CD4-positive, alpha-beta T cell treated with Interleukin-1 beta for 1 hour (primary cell): ENCODE measurements around the gene LILRA6.
A peak's percentile ranks its signal among the peaks of the same experiment; 100 is the strongest.
"Not testable (repeated sequence)": the region's sequence is repeated elsewhere in the genome, so short reads cannot be mapped to it uniquely, and the experiment has no call there.

Experiments used
- DNase-seq, 2 donors: peaks; one replicate each; pipeline ENCODE4 v3.0.0-alpha.2; 2020 to 2022

LILRA6 gene

GRCh38 chr19:54242646-54243045 lies at the start of gene LILRA6:
Gene LILRA6, minus strand, starts transcription at chr19:54242790.
- DNase-seq, result peak in 1 of 2 donors; percentile 36

GRCh38 chr19:54289160-54289559 lies 46.6 kb upstream of the LILRA6 start:
- DNase-seq, result not testable (repeated sequence)

GRCh38 chr19:54287456-54287855 lies 44.9 kb upstream of the LILRA6 start:
- DNase-seq, result no peak

- DNase-seq, result not testable (repeated sequence)
Observed at GRCh38 chr19:54286283-54286682, 43.7 kb upstream of the LILRA6 start.

- DNase-seq, result peak; percentile 10 to 61
Observed at GRCh38 chr19:54285427-54286056, 43.0 kb upstream of the LILRA6 start.

GRCh38 chr19:54282686-54283470 lies 40.3 kb upstream of the LILRA6 start:
- peak in 1 of 2 donors; percentile 48 for DNase-seq

- not testable (repeated sequence) for DNase-seq
Observed at GRCh38 chr19:54281729-54282075, 39.1 kb upstream of the LILRA6 start.

GRCh38 chr19:54281007-54281728 lies 38.6 kb upstream of the LILRA6 start, which contains the start of gene LILRB2:
Gene LILRB2, minus strand, starts transcription at chr19:54281110. Its CDS starts 614 bp downstream, at chr19:54280496.
- no peak for DNase-seq

GRCh38 chr19:54280441-54280840 lies 37.9 kb upstream of the LILRA6 start:
- peak in 1 of 2 donors; percentile 47 for DNase-seq

- not testable (repeated sequence) for DNase-seq
Observed at GRCh38 chr19:54280025-54280424, 37.4 kb upstream of the LILRA6 start.

GRCh38 chr19:54279406-54279962 lies 36.9 kb upstream of the LILRA6 start:
- no peak for DNase-seq

GRCh38 chr19:54278571-54279195 lies 36.1 kb upstream of the LILRA6 start:
- DNase-seq, result not testable (repeated sequence)

GRCh38 chr19:54278056-54278455 lies 35.5 kb upstream of the LILRA6 start:
- not testable (repeated sequence) for DNase-seq

GRCh38 chr19:54277111-54277615 lies 34.6 kb upstream of the LILRA6 start:
- DNase-seq, result not testable (repeated sequence)

GRCh38 chr19:54275951-54276350 lies 33.4 kb upstream of the LILRA6 start:
- no peak for DNase-seq

GRCh38 chr19:54274516-54274915 lies 31.9 kb upstream of the LILRA6 start:
- DNase-seq, result not testable (repeated sequence)

GRCh38 chr19:54273821-54274220 lies 31.2 kb upstream of the LILRA6 start:
- no peak for DNase-seq

GRCh38 chr19:54272181-54272580 lies 29.6 kb upstream of the LILRA6 start:
- DNase-seq, result peak in 1 of 2 donors; percentile 41

- DNase-seq, result peak in 1 of 2 donors; percentile 50
Observed at GRCh38 chr19:54271587-54271986, 29.0 kb upstream of the LILRA6 start.

- peak; percentile 4 to 63 for DNase-seq
Observed at GRCh38 chr19:54271106-54271505, 28.5 kb upstream of the LILRA6 start.

- DNase-seq, result no peak
Observed at GRCh38 chr19:54268936-54269335, 26.3 kb upstream of the LILRA6 start.

GRCh38 chr19:54266133-54266532 lies 23.5 kb upstream of the LILRA6 start:
- DNase-seq, result peak; percentile 58 to 70
